C4-2B (cell line): ENCODE data around the gene SRL.

ENCODE experiments used
- H3K27ac ChIP-seq: fragments of 450-650 bp; 2 replicates; pipeline ENCODE4 v1.5.1; 2017
- ZFX ChIP-seq: fragments of 450-650 bp; IDR thresholded peaks from 2 replicates; pipeline ENCODE4 v1.6.1; 2017
- TF ChIP-seq, protein P1 (sequence below): fragments of 450-650 bp; conservative IDR thresholded peaks from 2 replicates; pipeline ENCODE4 v1.5.1; 2017; ENCODE audit warnings: mild to moderate bottlenecking

SRL gene

DNA sequence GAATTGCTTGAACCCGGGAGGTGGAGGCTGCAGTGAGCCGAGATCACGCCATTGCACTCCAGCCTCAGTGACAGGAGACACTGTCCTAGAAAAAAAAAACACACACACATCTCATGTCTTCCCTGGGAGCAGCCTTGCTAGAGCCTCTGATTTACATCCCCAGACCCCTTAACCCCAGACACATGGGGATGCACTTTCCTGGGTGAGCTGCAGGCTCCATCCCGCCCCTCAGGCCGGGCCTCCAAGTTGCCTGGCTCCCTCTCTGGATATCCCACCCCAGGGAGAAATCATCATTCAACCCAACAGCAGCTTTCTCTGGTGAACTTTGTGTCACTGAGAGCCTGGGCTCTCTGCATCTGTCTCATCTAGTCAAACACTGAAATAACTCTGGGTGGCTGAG lies 21.5 kb downstream of the SRL start:
- TF ChIP-seq ZFX, result no peak
- TF ChIP-seq, protein P1, sequence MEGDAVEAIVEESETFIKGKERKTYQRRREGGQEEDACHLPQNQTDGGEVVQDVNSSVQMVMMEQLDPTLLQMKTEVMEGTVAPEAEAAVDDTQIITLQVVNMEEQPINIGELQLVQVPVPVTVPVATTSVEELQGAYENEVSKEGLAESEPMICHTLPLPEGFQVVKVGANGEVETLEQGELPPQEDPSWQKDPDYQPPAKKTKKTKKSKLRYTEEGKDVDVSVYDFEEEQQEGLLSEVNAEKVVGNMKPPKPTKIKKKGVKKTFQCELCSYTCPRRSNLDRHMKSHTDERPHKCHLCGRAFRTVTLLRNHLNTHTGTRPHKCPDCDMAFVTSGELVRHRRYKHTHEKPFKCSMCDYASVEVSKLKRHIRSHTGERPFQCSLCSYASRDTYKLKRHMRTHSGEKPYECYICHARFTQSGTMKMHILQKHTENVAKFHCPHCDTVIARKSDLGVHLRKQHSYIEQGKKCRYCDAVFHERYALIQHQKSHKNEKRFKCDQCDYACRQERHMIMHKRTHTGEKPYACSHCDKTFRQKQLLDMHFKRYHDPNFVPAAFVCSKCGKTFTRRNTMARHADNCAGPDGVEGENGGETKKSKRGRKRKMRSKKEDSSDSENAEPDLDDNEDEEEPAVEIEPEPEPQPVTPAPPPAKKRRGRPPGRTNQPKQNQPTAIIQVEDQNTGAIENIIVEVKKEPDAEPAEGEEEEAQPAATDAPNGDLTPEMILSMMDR, result no peak
- no peak overlapping the region for H3K27ac ChIP-seq

DNA sequence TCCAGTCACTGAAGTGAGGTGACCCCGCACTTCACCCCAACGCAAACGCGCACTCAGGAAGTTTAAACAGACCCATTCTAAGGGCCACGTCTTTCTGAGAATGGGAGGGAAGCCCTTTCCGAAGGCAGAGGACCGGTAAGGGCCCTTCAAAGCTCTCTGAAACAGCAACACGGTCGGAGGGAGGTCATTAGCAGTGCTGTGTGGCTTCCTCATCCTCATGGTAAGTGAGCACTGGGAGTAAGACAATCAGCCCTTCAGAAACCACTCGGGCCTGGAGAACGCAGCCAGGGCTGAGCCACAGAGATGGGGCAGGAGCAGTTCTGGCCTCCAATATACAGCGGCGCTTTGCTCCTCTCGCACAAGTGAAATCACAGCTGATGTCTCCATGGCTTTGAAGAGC lies 23.7 kb downstream of the SRL start:
- no peak for TF ChIP-seq ZFX
- TF ChIP-seq, protein P1, result no peak
- H3K27ac ChIP-seq, result peak overlapping the region; percentile 17; the same call in 1 of the 2 replicates

DNA sequence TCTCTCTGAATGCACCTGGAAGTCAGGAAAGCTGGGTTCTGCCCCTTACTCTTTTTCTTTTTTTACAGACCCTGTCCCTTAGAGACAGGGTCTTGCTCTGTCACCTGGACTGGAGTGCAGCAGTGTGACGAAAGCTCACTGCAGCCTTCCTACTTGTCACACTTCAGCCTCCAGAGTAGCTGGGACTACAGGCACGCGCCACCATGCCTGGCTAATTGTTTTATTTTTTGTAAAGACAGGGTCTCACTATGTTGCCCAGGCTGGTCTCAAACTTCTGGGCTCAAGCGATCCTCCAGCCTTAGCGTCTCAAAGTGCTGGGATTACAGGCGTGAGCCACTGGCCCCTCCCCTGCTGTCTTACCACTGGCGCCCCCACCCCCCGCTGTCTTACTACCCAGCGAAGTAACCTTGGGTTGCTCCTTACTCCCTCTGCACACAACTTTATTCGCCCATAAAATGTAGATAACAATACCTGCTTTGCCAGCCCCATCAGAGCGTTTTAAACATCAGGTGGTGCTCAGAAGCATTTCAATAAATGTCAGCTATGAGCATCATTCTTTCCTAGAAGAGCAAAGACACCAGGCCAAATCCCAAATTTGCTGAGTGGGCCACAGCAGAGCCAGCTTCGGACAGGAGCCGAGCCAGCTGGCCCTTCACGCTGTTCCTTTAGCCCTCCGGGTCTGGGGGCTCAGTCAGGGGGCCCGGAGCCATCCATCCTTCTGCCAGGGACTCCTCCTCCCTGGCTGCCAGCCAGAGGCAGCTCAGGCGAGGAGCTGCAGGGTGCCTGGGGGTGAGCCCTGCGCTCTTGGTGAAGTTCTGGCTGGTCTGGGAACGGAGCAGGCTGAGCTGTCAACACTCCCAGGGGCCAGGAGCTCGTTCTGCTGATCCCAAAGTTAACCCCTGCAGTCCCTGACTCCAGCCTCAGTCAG lies 24.4 kb downstream of the SRL start:
- TF ChIP-seq ZFX, result no peak
- TF ChIP-seq, protein P1, result no peak
- peak overlapping the region; percentile 17; the same call in 1 of the 2 replicates for H3K27ac ChIP-seq

DNA sequence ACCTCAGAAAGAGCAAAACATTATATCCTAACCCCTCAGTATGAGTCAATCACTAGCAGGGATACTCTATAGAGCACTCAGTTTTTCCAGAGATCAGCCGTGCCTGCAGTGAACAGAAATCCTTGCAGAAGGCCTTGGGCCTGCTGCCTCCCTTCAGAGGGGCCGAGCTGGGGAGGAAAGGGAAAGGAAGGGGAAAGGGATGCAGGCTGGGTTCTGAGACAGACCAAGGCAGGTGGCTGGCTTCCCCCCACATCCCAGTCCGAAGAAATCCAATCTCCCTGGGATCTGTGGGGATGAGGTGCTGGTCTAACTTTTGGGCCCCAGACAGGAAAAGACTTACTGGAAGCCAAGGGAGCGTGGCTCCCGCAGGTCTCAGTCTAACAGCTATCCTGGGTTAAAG lies 25.3 kb downstream of the SRL start:
- TF ChIP-seq ZFX, result no peak
- TF ChIP-seq, protein P1, result no peak
- H3K27ac ChIP-seq, result no peak overlapping the region

DNA sequence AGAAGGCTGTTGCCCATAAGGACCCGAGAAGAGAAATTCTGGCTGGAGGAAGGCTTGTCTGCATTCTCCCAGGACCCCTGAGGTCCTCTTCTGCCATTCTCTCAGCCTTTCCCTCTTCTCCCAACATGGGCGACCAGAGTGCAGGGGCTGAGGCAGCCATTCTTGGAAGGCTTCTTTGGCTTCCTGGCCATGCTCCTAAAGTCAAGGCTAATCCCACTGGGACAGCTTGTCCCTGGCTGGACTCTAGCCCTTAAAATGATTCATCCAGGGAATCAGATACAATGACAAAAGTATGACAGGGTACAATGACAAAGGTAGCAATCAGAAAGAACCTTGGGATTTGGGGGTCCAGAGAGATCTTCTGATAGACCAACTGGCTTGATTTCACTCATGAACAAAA lies 26.8 kb downstream of the SRL start:
- no peak for TF ChIP-seq ZFX
- TF ChIP-seq, protein P1, result no peak
- no peak overlapping the region for H3K27ac ChIP-seq

DNA sequence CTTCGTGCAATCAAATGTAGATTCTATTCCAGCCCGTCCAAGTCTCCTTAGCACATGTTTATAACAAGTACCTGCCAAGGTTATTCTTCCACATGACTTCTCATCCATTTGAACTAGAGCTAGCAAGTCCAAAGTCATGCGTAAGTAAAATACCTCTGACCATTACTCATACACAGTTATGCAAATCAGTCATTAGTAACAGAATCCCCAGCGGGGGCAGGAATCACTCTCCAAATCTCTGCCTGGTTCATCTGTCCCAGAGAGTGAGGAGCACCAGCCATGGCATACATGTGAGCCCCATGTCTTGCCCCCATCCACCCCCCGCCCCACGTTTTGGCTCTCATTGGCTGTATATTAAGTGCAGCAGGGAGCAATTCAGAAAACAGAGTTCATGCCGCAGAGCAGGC lies 27.7 kb downstream of the SRL start:
- H3K27ac ChIP-seq, result no peak overlapping the region
- TF ChIP-seq ZFX, result no peak
- TF ChIP-seq, protein P1, result no peak

DNA sequence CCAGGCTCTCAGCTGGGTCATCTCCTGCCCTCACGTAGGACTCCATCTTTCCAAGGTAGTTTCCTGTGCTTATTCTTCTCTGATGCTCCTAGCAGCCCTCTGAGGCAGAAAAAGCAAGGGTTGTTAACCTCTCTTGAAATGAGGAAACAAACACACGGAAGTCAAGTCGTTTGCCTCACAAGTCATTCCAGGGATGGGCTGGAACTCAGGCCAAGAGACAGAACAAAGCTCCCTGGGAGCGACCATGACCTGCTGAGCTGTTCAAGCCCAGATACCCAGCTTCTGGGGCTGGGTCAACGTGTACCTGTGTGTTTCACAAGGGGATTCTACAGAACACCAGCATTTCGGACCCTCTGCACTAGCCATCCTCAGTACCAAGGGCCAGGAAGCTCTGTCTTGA lies 28.1 kb downstream of the SRL start:
- H3K27ac ChIP-seq, result no peak overlapping the region

More for the DNA sequence above, 28.1 kb downstream of the SRL start:
- TF ChIP-seq ZFX, result no peak
- TF ChIP-seq, protein P1, result no peak
